ENCODE measurements around the gene HSPD1.
"Not testable (repeated sequence)": the region's sequence is repeated elsewhere in the genome, so short reads cannot be mapped to it uniquely, and the experiment has no call there.

The HSPD1 gene

GRCh38 chr2:197496695-197497094 lies 2.9 kb downstream of the HSPD1 start:
- no peak for DNase-seq

- DNase-seq, result no peak
Measured at GRCh38 chr2:197495433-197496134, 4.1 kb downstream of the HSPD1 start.

GRCh38 chr2:197487385-197487784 lies 12.3 kb downstream of the HSPD1 start:
- DNase-seq, result no peak

- no peak for DNase-seq
Measured at GRCh38 chr2:197486175-197486574, 13.5 kb downstream of the HSPD1 start.

GRCh38 chr2:197484248-197484647 lies 15.4 kb downstream of the HSPD1 start:
- not testable (repeated sequence) for DNase-seq

GRCh38 chr2:197480165-197481036 lies 19.2 kb downstream of the HSPD1 start:
- DNase-seq, result no peak

- DNase-seq, result no peak
Measured at GRCh38 chr2:197477797-197478196, 21.8 kb downstream of the HSPD1 start.

- no peak for DNase-seq
Measured at GRCh38 chr2:197472166-197472565, 27.5 kb downstream of the HSPD1 start.

- DNase-seq, result no peak
Measured at GRCh38 chr2:197464175-197464574, 35.5 kb downstream of the HSPD1 start.

- peak in 1 of 2 experiments; percentile 11 for DNase-seq
Measured at GRCh38 chr2:197461057-197461456, 38.6 kb downstream of the HSPD1 start.

GRCh38 chr2:197460649-197461048 lies 39.0 kb downstream of the HSPD1 start:
- DNase-seq, result no peak

- no peak for DNase-seq
Measured at GRCh38 chr2:197455428-197455827, 44.2 kb downstream of the HSPD1 start.

GRCh38 chr2:197454923-197455322 lies 44.7 kb downstream of the HSPD1 start:
- DNase-seq, result no peak

GRCh38 chr2:197453914-197454398 lies 45.7 kb downstream of the HSPD1 start:
- DNase-seq, result peak in 1 of 2 experiments; percentile 85

- DNase-seq, result peak; percentile 98 to 99
Measured at GRCh38 chr2:197453123-197453913, 46.3 kb downstream of the HSPD1 start, which contains the start of gene COQ10B. TSS of gene COQ10B (plus strand) at chr2:197453552. CDS start at chr2:197453561, 9 bp downstream.

- DNase-seq, result no peak
Measured at GRCh38 chr2:197452754-197453122, 46.9 kb downstream of the HSPD1 start.

- not testable (repeated sequence) for DNase-seq
Measured at GRCh38 chr2:197450935-197451358, 48.7 kb downstream of the HSPD1 start.

GRCh38 chr2:197450465-197450864 lies 49.2 kb downstream of the HSPD1 start:
- no peak for DNase-seq

- no peak for DNase-seq
Measured at GRCh38 chr2:197446844-197447243, 52.8 kb downstream of the HSPD1 start.

GRCh38 chr2:197445746-197446145 lies 53.9 kb downstream of the HSPD1 start:
- DNase-seq, result no peak

- DNase-seq, result no peak
Measured at GRCh38 chr2:197442857-197443256, 56.8 kb downstream of the HSPD1 start.

- no peak for DNase-seq
Measured at GRCh38 chr2:197437380-197437779, 62.3 kb downstream of the HSPD1 start.
